Measurements from ENCODE around the gene ZBTB25.

ZBTB25 gene

DNA sequence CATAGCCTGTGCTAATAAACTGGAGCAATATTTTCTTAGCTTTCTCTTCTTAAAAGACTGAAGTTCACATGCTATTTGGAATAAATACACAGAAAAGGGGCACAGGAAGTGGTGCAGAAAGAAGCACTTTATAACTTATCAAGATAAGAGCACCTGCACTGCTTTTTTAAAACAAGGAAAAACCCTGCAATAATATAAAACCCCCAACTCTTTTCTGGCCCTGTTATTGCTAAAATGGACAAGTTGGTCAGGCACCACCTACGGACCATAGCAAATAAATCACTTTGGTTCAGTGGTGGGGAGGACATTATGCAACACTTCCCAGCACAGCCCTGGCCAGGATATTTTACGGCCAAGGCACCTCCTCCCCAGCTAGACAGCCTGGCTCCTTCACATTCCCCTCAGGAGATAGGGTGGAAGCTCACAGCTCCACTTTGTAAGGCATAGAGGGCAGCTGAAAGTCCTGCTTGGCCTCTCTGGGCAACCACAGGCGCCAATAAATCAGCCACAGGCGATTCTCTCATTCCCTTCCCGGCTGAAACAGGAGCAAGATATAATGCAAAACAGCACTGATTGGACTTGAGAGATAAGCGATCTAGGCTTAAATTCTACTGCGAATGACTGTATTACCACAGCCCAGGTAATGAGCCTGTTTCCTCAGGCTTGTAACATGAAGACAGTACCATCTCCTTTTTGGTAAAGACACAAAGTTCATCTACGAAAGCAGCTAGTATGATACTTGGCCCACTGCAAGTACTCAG lies 2.0 kb downstream of the ZBTB25 start:
- TF ChIP-seq BACH2 (CRISPR knock-in tag; IDR thresholded peaks at IDR 0.05; ENCODE audit: borderline replicate concordance) (no peak), CSDC2 (CRISPR knock-in tag; IDR thresholded peaks at IDR 0.05) (no peak), TOX (CRISPR knock-in tag; IDR thresholded peaks at IDR 0.05; ENCODE audit: borderline replicate concordance) (no peak), ARNTL (CRISPR knock-in tag; IDR thresholded peaks at IDR 0.05; ENCODE audit: borderline replicate concordance, low read depth) (no peak), ZC3H10 (CRISPR knock-in tag; IDR thresholded peaks at IDR 0.05) (no peak), PPARA (CRISPR knock-in tag; IDR thresholded peaks at IDR 0.05; ENCODE audit: borderline replicate concordance) (no peak), GLIS3 (CRISPR knock-in tag; IDR thresholded peaks at IDR 0.05) (no peak), TCF4 (CRISPR knock-in tag; IDR thresholded peaks at IDR 0.05; ENCODE audit: borderline replicate concordance) (peak; percentile 21; the same call in 1 of the 2 replicates), ZNF8 (CRISPR knock-in tag; IDR thresholded peaks at IDR 0.05) (no peak), ZNF565 (CRISPR knock-in tag; conservative IDR thresholded peaks at IDR 0.05; ENCODE audit: low read depth) (no peak), ZFP3 (CRISPR knock-in tag; IDR thresholded peaks at IDR 0.05) (no peak), OSR1 (CRISPR knock-in tag; IDR thresholded peaks at IDR 0.05) (no peak), ZFP30 (CRISPR knock-in tag; IDR thresholded peaks at IDR 0.05) (no peak), RARB (CRISPR knock-in tag; IDR thresholded peaks at IDR 0.05) (no peak), SNAI2 (CRISPR knock-in tag; IDR thresholded peaks at IDR 0.05) (no peak), ISL1 (CRISPR knock-in tag; IDR thresholded peaks at IDR 0.05) (0 out of 2 replicates have a peak, but pooled peaks have one; percentile 14), ZNF70 (CRISPR knock-in tag; IDR thresholded peaks at IDR 0.05) (no peak)
- TF ChIP-seq, protein P1, sequence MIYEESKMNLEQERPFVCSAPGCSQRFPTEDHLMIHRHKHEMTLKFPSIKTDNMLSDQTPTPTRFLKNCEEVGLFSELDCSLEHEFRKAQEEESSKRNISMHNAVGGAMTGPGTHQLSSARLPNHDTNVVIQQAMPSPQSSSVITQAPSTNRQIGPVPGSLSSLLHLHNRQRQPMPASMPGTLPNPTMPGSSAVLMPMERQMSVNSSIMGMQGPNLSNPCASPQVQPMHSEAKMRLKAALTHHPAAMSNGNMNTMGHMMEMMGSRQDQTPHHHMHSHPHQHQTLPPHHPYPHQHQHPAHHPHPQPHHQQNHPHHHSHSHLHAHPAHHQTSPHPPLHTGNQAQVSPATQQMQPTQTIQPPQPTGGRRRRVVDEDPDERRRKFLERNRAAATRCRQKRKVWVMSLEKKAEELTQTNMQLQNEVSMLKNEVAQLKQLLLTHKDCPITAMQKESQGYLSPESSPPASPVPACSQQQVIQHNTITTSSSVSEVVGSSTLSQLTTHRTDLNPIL (CRISPR knock-in tag; IDR thresholded peaks at IDR 0.05; ENCODE audit: low read depth), result no peak
- TF ChIP-seq, protein P2, sequence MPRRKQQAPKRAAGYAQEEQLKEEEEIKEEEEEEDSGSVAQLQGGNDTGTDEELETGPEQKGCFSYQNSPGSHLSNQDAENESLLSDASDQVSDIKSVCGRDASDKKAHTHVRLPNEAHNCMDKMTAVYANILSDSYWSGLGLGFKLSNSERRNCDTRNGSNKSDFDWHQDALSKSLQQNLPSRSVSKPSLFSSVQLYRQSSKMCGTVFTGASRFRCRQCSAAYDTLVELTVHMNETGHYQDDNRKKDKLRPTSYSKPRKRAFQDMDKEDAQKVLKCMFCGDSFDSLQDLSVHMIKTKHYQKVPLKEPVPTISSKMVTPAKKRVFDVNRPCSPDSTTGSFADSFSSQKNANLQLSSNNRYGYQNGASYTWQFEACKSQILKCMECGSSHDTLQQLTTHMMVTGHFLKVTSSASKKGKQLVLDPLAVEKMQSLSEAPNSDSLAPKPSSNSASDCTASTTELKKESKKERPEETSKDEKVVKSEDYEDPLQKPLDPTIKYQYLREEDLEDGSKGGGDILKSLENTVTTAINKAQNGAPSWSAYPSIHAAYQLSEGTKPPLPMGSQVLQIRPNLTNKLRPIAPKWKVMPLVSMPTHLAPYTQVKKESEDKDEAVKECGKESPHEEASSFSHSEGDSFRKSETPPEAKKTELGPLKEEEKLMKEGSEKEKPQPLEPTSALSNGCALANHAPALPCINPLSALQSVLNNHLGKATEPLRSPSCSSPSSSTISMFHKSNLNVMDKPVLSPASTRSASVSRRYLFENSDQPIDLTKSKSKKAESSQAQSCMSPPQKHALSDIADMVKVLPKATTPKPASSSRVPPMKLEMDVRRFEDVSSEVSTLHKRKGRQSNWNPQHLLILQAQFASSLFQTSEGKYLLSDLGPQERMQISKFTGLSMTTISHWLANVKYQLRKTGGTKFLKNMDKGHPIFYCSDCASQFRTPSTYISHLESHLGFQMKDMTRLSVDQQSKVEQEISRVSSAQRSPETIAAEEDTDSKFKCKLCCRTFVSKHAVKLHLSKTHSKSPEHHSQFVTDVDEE (CRISPR knock-in tag; IDR thresholded peaks at IDR 0.05), result no peak
- TF ChIP-seq, protein P3, sequence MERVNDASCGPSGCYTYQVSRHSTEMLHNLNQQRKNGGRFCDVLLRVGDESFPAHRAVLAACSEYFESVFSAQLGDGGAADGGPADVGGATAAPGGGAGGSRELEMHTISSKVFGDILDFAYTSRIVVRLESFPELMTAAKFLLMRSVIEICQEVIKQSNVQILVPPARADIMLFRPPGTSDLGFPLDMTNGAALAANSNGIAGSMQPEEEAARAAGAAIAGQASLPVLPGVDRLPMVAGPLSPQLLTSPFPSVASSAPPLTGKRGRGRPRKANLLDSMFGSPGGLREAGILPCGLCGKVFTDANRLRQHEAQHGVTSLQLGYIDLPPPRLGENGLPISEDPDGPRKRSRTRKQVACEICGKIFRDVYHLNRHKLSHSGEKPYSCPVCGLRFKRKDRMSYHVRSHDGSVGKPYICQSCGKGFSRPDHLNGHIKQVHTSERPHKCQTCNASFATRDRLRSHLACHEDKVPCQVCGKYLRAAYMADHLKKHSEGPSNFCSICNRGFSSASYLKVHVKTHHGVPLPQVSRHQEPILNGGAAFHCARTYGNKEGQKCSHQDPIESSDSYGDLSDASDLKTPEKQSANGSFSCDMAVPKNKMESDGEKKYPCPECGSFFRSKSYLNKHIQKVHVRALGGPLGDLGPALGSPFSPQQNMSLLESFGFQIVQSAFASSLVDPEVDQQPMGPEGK (CRISPR knock-in tag; IDR thresholded peaks at IDR 0.05; ENCODE audit: borderline replicate concordance), result peak; percentile 66; the same call in 1 of the 2 replicates
- TF ChIP-seq, protein P4, sequence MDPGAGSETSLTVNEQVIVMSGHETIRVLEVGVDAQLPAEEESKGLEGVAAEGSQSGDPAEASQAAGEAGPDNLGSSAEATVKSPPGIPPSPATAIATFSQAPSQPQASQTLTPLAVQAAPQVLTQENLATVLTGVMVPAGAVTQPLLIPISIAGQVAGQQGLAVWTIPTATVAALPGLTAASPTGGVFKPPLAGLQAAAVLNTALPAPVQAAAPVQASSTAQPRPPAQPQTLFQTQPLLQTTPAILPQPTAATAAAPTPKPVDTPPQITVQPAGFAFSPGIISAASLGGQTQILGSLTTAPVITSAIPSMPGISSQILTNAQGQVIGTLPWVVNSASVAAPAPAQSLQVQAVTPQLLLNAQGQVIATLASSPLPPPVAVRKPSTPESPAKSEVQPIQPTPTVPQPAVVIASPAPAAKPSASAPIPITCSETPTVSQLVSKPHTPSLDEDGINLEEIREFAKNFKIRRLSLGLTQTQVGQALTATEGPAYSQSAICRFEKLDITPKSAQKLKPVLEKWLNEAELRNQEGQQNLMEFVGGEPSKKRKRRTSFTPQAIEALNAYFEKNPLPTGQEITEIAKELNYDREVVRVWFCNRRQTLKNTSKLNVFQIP (CRISPR knock-in tag; IDR thresholded peaks at IDR 0.05; ENCODE audit: borderline replicate concordance, low read depth), result no peak
- TF ChIP-seq, protein P5, sequence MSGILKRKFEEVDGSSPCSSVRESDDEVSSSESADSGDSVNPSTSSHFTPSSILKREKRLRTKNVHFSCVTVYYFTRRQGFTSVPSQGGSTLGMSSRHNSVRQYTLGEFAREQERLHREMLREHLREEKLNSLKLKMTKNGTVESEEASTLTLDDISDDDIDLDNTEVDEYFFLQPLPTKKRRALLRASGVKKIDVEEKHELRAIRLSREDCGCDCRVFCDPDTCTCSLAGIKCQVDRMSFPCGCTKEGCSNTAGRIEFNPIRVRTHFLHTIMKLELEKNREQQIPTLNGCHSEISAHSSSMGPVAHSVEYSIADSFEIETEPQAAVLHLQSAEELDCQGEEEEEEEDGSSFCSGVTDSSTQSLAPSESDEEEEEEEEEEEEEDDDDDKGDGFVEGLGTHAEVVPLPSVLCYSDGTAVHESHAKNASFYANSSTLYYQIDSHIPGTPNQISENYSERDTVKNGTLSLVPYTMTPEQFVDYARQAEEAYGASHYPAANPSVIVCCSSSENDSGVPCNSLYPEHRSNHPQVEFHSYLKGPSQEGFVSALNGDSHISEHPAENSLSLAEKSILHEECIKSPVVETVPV (CRISPR knock-in tag; IDR thresholded peaks at IDR 0.05), result no peak; the same call in 1 of the 2 replicates
- ATAC-seq, result peak; percentile 13

DNA sequence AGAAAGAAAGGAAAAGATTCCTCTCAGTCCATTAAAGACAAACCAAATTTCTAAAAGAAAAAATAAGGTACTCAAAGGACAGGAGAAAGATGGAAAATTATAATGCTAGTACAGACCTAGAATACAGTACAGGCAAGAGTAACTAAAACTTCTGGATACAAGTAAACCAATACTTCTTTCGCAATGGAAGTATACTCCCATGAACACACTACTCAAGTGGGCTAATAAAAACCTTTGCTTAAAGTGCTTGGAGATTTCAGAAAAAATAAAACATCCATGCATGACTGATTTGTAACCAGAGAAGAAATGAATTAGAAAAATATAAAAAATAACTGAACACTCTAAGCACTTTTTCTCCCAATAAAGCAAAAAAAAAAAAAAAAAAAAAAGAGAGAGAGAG lies 3.5 kb downstream of the ZBTB25 start:
- ATAC-seq, result no peak
- TF ChIP-seq ARNTL (CRISPR knock-in tag; IDR thresholded peaks at IDR 0.05; ENCODE audit: borderline replicate concordance, low read depth), result no peak
- no peak for TF ChIP-seq CSDC2 (CRISPR knock-in tag; IDR thresholded peaks at IDR 0.05)
- TF ChIP-seq ZFP3 (CRISPR knock-in tag; IDR thresholded peaks at IDR 0.05), result no peak
- TF ChIP-seq, protein P3 (CRISPR knock-in tag; IDR thresholded peaks at IDR 0.05; ENCODE audit: borderline replicate concordance), result no peak
- TF ChIP-seq, protein P5 (CRISPR knock-in tag; IDR thresholded peaks at IDR 0.05), result no peak
- TF ChIP-seq ZFP30 (CRISPR knock-in tag; IDR thresholded peaks at IDR 0.05), result no peak
- no peak for TF ChIP-seq ESRRG (CRISPR knock-in tag; IDR thresholded peaks at IDR 0.05)
- no peak for TF ChIP-seq ZNF70 (CRISPR knock-in tag; IDR thresholded peaks at IDR 0.05)
- TF ChIP-seq ISL1 (CRISPR knock-in tag; IDR thresholded peaks at IDR 0.05), result no peak
- no peak for TF ChIP-seq GLIS3 (CRISPR knock-in tag; IDR thresholded peaks at IDR 0.05)
- TF ChIP-seq ZNF565 (CRISPR knock-in tag; conservative IDR thresholded peaks at IDR 0.05; ENCODE audit: low read depth), result no peak
- TF ChIP-seq, protein P4 (CRISPR knock-in tag; IDR thresholded peaks at IDR 0.05; ENCODE audit: borderline replicate concordance, low read depth), result no peak
- TF ChIP-seq OSR1 (CRISPR knock-in tag; IDR thresholded peaks at IDR 0.05), result no peak
- TF ChIP-seq TOX (CRISPR knock-in tag; IDR thresholded peaks at IDR 0.05; ENCODE audit: borderline replicate concordance), result no peak
- TF ChIP-seq BACH2 (CRISPR knock-in tag; IDR thresholded peaks at IDR 0.05; ENCODE audit: borderline replicate concordance), result no peak
- no peak for TF ChIP-seq PPARA (CRISPR knock-in tag; IDR thresholded peaks at IDR 0.05; ENCODE audit: borderline replicate concordance)
